Neuronal stem cell (in vitro differentiated cells): ENCODE measurements around the gene ST6GALNAC3.
A peak's percentile ranks its signal among the peaks of the same experiment; 100 is the strongest.

Experiments
- DNase-seq: peaks from one replicate; pipeline ENCODE4 v3.0.0-alpha.2; 2013; ENCODE audit warnings: low spot score
- H2AFZ ChIP-seq: one replicate; pipeline ENCODE4 v1.6.1; 2013; ENCODE audit warnings: mild to moderate bottlenecking, low read length, inconsistent platforms
- H2AK5ac ChIP-seq: 2 replicates; pipeline ENCODE4 v1.6.1; 2013; ENCODE audit warnings: low read depth, mild to moderate bottlenecking, inconsistent platforms, low read length, moderate library complexity, mixed read lengths
- H2BK120ac ChIP-seq: 2 replicates; pipeline ENCODE4 v1.6.1; 2013; ENCODE audit warnings: low read depth, mild to moderate bottlenecking, inconsistent platforms, low read length, moderate library complexity, mixed read lengths
- H2BK12ac ChIP-seq: one replicate; pipeline ENCODE4 v1.6.1; 2013; ENCODE audit warnings: low read length, inconsistent platforms
- H2BK15ac ChIP-seq: 2 replicates; pipeline ENCODE4 v1.6.1; 2013; ENCODE audit warnings: mild to moderate bottlenecking, low read length, inconsistent platforms, mixed read lengths
- H2BK5ac ChIP-seq: one replicate; pipeline ENCODE4 v1.6.1; 2013; ENCODE audit warnings: inconsistent platforms, mild to moderate bottlenecking, low read length, moderate library complexity
- H3K14ac ChIP-seq: one replicate; pipeline ENCODE4 v1.6.1; 2013; ENCODE audit warnings: low read length, inconsistent platforms
- H3K18ac ChIP-seq: 2 replicates; pipeline ENCODE4 v1.6.1; 2013; ENCODE audit warnings: low read length, inconsistent platforms
- H3K23ac ChIP-seq: 2 replicates; pipeline ENCODE4 v1.6.1; 2013; ENCODE audit warnings: low read depth, mild to moderate bottlenecking, mixed read lengths, low read length, inconsistent platforms; ENCODE audit not compliant: poor library complexity
- H3K27ac ChIP-seq: replicated peaks from 3 replicates; pipeline ENCODE4 v1.5.1; 2013; ENCODE audit warnings: low read length, inconsistent platforms
- H3K27me3 ChIP-seq, 3 experiments: 2 replicates each; pipeline ENCODE4 v1.6.1; 2013; ENCODE audit warnings: low read length in 3 of 3, mild to moderate bottlenecking in 2 of 3, inconsistent platforms in 1 of 3, low read depth in 1 of 3, mixed read lengths in 1 of 3, moderate library complexity in 1 of 3; ENCODE audit not compliant: control insufficient read depth in 3 of 3, insufficient read depth in 3 of 3
- H3K36me3 ChIP-seq, 2 donors: replicated peaks in 1 of 2; 2 replicates each; pipeline ENCODE4 v1.6.1; 2013; ENCODE audit warnings: low read length in 2 of 2; ENCODE audit not compliant: control insufficient read depth in 2 of 2, insufficient read depth in 2 of 2
- H3K4ac ChIP-seq: 2 replicates; pipeline ENCODE4 v1.6.1; 2013; ENCODE audit warnings: inconsistent platforms, mild to moderate bottlenecking, low read length, moderate library complexity
- H3K4me1 ChIP-seq, 2 donors: 1 replicate in 1 of 2; 2 replicates in 1 of 2; pipeline ENCODE4 v1.6.1; 2013; ENCODE audit warnings: low read length in 2 of 2, low read depth in 1 of 2; ENCODE audit not compliant: control insufficient read depth in 2 of 2, insufficient read depth in 1 of 2
- H3K4me2 ChIP-seq: one replicate; pipeline ENCODE4 v1.6.1; 2013; ENCODE audit warnings: mild to moderate bottlenecking, low read length, inconsistent platforms; ENCODE audit not compliant: insufficient read depth, poor library complexity, severe bottlenecking
- H3K4me3 ChIP-seq, 2 donors: 2 replicates each; pipeline ENCODE4 v1.5.1; 2013; ENCODE audit warnings: low read length in 2 of 2, mild to moderate bottlenecking in 2 of 2, inconsistent platforms in 1 of 2, moderate library complexity in 1 of 2
- H3K79me1 ChIP-seq: one replicate; pipeline ENCODE4 v1.6.1; 2013; ENCODE audit warnings: low read depth, mild to moderate bottlenecking, inconsistent platforms, low read length, moderate library complexity
- H3K9ac ChIP-seq: one replicate; pipeline ENCODE4 v1.6.1; 2013; ENCODE audit warnings: mild to moderate bottlenecking, low read depth, low read length, inconsistent platforms; ENCODE audit not compliant: poor library complexity
- H3K9me3 ChIP-seq, 2 donors: replicated peaks in 1 of 2; 2 replicates each; pipeline versions ENCODE3 to v1.6.1; 2013; ENCODE audit warnings: low read length in 2 of 2, mild to moderate bottlenecking in 2 of 2, inconsistent platforms in 1 of 2, low read depth in 1 of 2, mixed read lengths in 1 of 2, moderate library complexity in 1 of 2; ENCODE audit not compliant: control insufficient read depth in 2 of 2, insufficient read depth in 1 of 2
- H4K8ac ChIP-seq: one replicate; pipeline ENCODE4 v1.6.1; 2013; ENCODE audit warnings: low read depth, mild to moderate bottlenecking, inconsistent platforms, low read length, moderate library complexity
- H4K91ac ChIP-seq: one replicate; pipeline ENCODE4 v1.6.1; 2013; ENCODE audit warnings: low read length, low read depth, mild to moderate bottlenecking, inconsistent platforms; ENCODE audit not compliant: poor library complexity
- WGBS, 2 donors: extraction: QIAGEN DNeasy Blood & Tissue Kit; methylation state at CpG; one replicate each; pipeline ENCODE4 v1.1.7; 2013; ENCODE audit warnings: missing lambda C conversion rate in 2 of 2, mixed read lengths in 1 of 2; ENCODE audit not compliant: insufficient read length in 2 of 2, insufficient replicate concordance in 1 of 2; ENCODE audit errors: extremely low coverage in 2 of 2; 5-methylcytosine and 5-hydroxymethylcytosine counted together

The ST6GALNAC3 gene

DNA sequence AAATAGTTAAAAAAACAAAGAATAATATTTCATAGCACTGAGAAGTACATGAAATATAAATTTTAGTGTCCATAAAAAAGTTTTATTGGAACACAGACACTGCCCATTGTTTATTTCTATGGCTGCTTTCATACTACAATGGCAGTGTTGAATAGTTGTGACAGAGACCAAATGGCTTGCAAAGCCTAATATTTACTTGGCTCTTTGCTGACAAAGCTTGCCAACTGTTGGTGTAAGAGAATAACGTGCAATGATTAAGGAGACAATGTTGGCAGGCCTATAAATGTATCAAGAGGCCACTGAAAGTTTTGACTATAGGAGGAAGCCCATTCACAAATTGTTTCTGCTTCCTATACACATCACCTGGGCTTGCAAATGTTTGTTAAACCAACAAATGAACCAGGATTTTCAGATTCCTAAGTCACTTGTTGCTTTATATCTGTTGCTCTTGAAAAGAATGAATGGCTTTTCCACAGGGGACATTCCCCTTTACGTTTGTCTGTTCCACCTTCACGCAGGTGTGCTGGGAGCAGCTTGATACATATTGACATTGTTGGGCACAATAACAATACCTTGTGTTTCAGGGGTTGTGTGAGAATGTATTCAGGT, 5.5 kb upstream of the ST6GALNAC3 start:
- H4K91ac ChIP-seq: no peak overlapping the region
- H3K18ac ChIP-seq: no peak overlapping the region
- no peak overlapping the region for H3K23ac ChIP-seq
- H3K4ac ChIP-seq: no peak overlapping the region
- H3K4me2 ChIP-seq: no peak overlapping the region
- no peak overlapping the region for H3K9ac ChIP-seq
- DNase-seq: no peak
- no peaks in the 10 kb centered on the region for H3K9me3 ChIP-seq
- no peak overlapping the region for H2BK5ac ChIP-seq
- H3K14ac ChIP-seq: no peak overlapping the region
- no peak overlapping the region for H2BK120ac ChIP-seq
- H4K8ac ChIP-seq: no peak overlapping the region
- H2AK5ac ChIP-seq: no peak overlapping the region
- H2BK12ac ChIP-seq: no peak overlapping the region
- H3K27me3 ChIP-seq: no peaks in the 10 kb centered on the region
- H3K4me3 ChIP-seq: no peak overlapping the region
- H3K4me1 ChIP-seq: no peaks in the 10 kb centered on the region
- H2BK15ac ChIP-seq: no peak overlapping the region
- WGBS, 2 donors: no CpG with 5 or more reads among the region's 3 CpGs
- H3K36me3 ChIP-seq: no peaks in the 10 kb centered on the region
- no peaks in the 10 kb centered on the region for H3K79me1 ChIP-seq
- no peak overlapping the region for H2AFZ ChIP-seq
- H3K27ac ChIP-seq: no peak overlapping the region

DNA sequence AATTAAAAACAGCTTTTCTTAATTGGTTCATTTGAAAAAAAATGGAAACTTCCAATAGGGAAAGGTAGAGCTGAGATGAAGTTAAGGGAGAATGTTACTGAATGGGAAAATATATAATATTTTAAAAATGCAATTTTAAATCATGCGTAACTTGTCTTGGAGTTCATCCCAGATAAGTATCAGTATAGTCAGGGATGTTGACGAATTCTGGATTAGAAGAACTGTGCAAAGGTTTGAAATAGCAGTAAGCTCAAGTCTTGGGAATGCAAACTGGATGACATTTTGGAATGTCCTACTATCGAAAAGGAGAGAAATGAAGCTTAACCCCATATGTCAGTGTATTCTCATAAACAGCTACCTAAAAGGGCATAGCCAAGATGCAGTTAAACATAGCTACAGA, 4.0 kb upstream of the ST6GALNAC3 start:
- no CpG with 5 or more reads among the region's 3 CpGs for WGBS, 2 donors
- H3K23ac ChIP-seq: no peak overlapping the region
- H2AK5ac ChIP-seq: no peak overlapping the region
- H3K14ac ChIP-seq: no peak overlapping the region
- no peaks in the 10 kb centered on the region for H3K27me3 ChIP-seq
- H3K4me1 ChIP-seq: peaks cover 0 to under 1% of the 10 kb centered on the region in 2 donors
- no peak overlapping the region for H4K91ac ChIP-seq
- H3K9me3 ChIP-seq: no peaks in the 10 kb centered on the region
- no peak overlapping the region for H3K4ac ChIP-seq
- H2BK120ac ChIP-seq: no peak overlapping the region
- H3K4me2 ChIP-seq: no peak overlapping the region
- no peak overlapping the region for H4K8ac ChIP-seq
- no peak overlapping the region for H3K4me3 ChIP-seq
- no peaks in the 10 kb centered on the region for H3K36me3 ChIP-seq
- no peak overlapping the region for H2AFZ ChIP-seq
- H3K9ac ChIP-seq: no peak overlapping the region
- no peak overlapping the region for H3K18ac ChIP-seq
- no peaks in the 10 kb centered on the region for H3K79me1 ChIP-seq
- no peak overlapping the region for H3K27ac ChIP-seq
- no peak overlapping the region for H2BK15ac ChIP-seq
- DNase-seq: no peak
- H2BK5ac ChIP-seq: no peak overlapping the region
- H2BK12ac ChIP-seq: no peak overlapping the region

DNA sequence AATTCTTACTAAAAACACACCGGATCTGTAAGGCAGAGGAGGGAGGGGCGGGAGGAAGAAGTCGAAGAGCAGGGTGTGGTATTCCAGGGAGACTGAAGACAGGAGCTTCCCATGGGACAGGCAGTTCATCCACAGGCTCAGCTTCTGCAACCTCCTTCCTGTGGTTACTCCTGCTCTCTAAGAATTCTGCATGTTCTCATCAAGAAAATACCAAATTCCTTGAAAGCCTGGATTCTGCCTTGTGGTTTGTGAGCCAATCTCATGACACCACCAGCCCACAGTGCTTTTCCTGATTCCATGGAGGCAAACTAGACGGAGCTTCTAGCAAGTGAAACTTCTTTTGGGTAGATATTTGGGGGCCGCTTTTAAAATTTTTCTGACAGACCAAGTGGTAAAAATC, 1.1 kb upstream of the ST6GALNAC3 start:
- Histone ChIP-seq H3K27me3 (no peaks in the 10 kb centered on the region), H4K91ac (no peak overlapping the region), H3K4ac (no peak overlapping the region), H3K23ac (no peak overlapping the region), H2AK5ac (no peak overlapping the region), H4K8ac (no peak overlapping the region), H3K79me1 (no peaks in the 10 kb centered on the region), H3K4me1 (peaks cover 0 to 6% of the 10 kb centered on the region in 2 donors), H2BK12ac (no peak overlapping the region), H2BK5ac (no peak overlapping the region), H3K36me3 (no peaks in the 10 kb centered on the region), H2AFZ (peak overlapping the region; percentile 2), H3K18ac (no peak overlapping the region), H2BK120ac (no peak overlapping the region), H3K14ac (no peak overlapping the region), H3K9ac (no peak overlapping the region), H3K9me3 (no peaks in the 10 kb centered on the region), H2BK15ac (no peak overlapping the region), H3K4me3 (no peak overlapping the region), H3K4me2 (no peak overlapping the region), H3K27ac (no peak overlapping the region)
- WGBS, 2 donors: no CpG with 5 or more reads among the region's 5 CpGs
- no peak for DNase-seq

DNA sequence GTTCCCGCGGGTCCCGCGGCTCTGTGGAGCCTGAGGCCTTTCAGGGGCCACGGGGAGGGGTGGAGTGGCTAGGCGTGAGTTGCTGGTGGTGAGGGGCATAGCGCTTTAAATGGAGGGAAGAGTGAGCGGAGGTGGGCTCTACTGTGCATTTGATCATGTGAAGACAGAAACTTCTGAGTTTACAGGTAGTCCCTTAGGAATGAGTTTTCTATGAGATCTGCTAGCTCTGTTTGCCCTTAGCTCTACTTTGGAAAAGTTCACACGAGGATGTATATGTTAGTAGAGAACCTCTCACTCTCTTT, 593 bp downstream of the ST6GALNAC3 start:
- Histone ChIP-seq H3K18ac (peak overlapping the region; percentile 84), H3K9ac (no peak overlapping the region), H2BK12ac (no peak overlapping the region), H3K4me3 (peak overlapping the region; percentile 80 to 92), H3K36me3 (no peaks in the 10 kb centered on the region), H3K4me1 (peaks cover 2 to 6% of the 10 kb centered on the region in 2 donors), H3K27me3 (no peaks in the 10 kb centered on the region), H2AK5ac (no peak overlapping the region), H3K4me2 (peak overlapping the region; percentile 99), H3K14ac (no peak overlapping the region), H3K23ac (peak overlapping the region; percentile 6), H2BK120ac (no peak overlapping the region), H4K91ac (no peak overlapping the region), H3K79me1 (no peaks in the 10 kb centered on the region), H2BK5ac (peak overlapping the region; percentile 32), H3K4ac (no peak overlapping the region), H2AFZ (peak overlapping the region; percentile 96), H3K27ac (no peak overlapping the region), H3K9me3 (no peaks in the 10 kb centered on the region), H2BK15ac (no peak overlapping the region), H4K8ac (no peak overlapping the region)
- no peak for DNase-seq
- WGBS, 2 donors: no CpG with 5 or more reads among the region's 9 CpGs
